ENCODE data around the gene APOE.

DNA sequence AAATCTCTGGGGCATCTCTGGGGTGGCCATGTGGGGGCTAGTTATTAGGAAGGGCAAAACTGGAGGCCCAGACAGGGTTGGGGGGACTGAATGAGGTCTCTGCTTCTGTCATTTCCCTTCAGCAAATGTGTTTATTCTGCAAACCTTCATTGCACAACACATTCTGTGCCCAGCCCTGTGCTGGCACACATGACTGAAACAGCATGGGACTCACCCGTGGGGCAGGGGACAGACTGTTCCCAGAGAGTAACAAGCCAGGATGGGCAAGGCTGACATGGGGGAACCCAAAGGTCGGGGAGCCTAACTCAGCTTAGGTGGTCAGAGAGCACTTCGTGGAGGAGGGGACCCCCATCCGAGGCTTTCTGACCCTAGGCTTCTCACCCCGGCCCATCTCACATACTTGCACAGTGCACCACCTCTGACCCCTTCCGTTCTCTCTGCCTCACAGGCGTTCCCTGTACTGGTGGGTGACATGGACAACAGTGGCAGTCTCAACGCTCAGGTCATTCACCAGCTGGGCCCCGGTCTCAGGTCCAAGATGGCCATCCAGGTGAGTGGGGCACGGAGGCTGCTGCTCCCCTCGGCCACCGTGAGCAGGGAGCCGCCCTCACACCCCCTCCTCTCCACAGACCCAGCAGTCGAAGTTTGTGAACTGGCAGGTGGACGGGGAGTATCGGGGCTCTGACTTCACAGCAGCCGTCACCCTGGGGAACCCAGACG lies 12.1 kb upstream of the APOE start:
- TF ChIP-seq HDGF (IDR thresholded peaks at IDR 0.05; ENCODE audit: borderline replicate concordance): no peak
- no peak for TF ChIP-seq FOXK2 (IDR thresholded peaks at IDR 0.05)
- TF ChIP-seq LEF1 (IDR thresholded peaks at IDR 0.05; ENCODE audit: borderline replicate concordance): no peak
- no peak for TF ChIP-seq SUZ12 (IDR thresholded peaks at IDR 0.05)
- no peak for TF ChIP-seq SP1 (IDR thresholded peaks at IDR 0.05)
- no peak for TF ChIP-seq TARDBP (IDR thresholded peaks at IDR 0.05)
- no peak for TF ChIP-seq BHLHE40 (IDR thresholded peaks at IDR 0.05; ENCODE audit: borderline replicate concordance)
- no peak for TF ChIP-seq ELF4 (IDR thresholded peaks at IDR 0.05)
- no peak for TF ChIP-seq ARNT (IDR thresholded peaks at IDR 0.05)
